ENCODE measurements around the gene UBL7. TPM values are rescaled to one million over a fixed set of nuclear protein-coding genes. Genes with fewer than 3 reads are reported as not detected.

The UBL7 gene
- total RNA-seq, 1 donor from 2014 or later = 44.6 TPM

- ATAC-seq (ENCODE audit: poor library complexity) = no peak
- intact Hi-C loops (cut with DNase I) = no loop called here
- DNase-seq = no peak
Measured at GRCh38 chr15:74444106-74445062, 16.6 kb downstream of the UBL7 start.

DNA sequence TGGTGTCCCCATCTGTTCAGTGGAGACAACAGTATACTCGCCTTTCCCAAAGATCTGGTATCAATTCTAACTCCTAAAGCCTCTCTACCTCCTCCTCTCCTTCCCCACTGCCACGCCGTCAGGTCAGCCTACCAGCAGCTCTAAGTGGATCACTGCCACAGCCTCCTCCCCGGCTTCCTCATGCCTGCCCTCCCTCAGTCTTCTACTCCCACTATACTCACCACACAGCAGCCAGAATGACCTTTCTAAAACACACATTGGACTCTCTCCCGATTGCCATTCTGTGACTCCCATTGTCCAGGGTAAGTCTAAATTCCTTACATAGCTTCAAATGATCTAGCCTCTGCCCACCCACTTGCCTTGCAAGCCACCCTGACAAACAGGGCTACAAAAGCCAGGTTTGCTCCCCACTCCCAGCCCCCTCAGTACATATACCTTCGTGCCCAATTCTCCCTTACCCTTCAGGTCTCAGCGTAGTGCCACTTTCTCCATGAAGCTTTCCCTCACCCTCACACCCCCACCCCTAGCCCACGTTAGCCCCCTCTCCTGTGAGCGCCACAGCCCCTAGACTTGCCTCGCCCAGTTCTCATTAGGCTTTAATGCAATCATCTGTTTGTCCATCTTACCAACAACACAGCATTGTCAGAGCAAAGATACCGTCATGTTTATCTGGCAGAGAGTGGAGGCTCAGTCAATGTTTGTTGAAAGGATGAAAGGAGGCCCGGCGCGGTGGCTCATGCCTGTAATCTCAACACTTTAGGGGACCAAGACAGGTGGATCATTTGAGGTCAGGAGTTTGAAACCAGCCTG is 17.7 kb downstream of the UBL7 start:
- ATAC-seq (ENCODE audit: poor library complexity) (no peak), DNase-seq (no peak)
- intact Hi-C loops (cut with DNase I) = no loop called here

- intact Hi-C loops (cut with DNase I) = no loop called here
- DNase-seq (no peak), ATAC-seq (ENCODE audit: poor library complexity) (no peak)
Measured at GRCh38 chr15:74442604-74443003, 18.4 kb downstream of the UBL7 start.

GRCh38 chr15:74442063-74442462 is 18.9 kb downstream of the UBL7 start:
- DNase-seq (no peak), ATAC-seq (ENCODE audit: poor library complexity) (no peak)
- intact Hi-C loops (cut with DNase I) = no loop called here

- DNase-seq = no peak
- intact Hi-C loops (cut with DNase I) = no loop called here
- no peak for ATAC-seq (ENCODE audit: poor library complexity)
Measured at GRCh38 chr15:74441248-74441941, 19.6 kb downstream of the UBL7 start.

- intact Hi-C loops (cut with DNase I) = loop anchor here (2.0 kb wide), 1 partner anchor 56 kb away; no protein-coding TSS in a partner anchor
- ATAC-seq (ENCODE audit: poor library complexity) (peak; percentile 70), DNase-seq (peak; percentile 82)
Measured at GRCh38 chr15:74438721-74439316, 22.1 kb downstream of the UBL7 start.

- intact Hi-C loops (cut with DNase I) = loop anchor here (2.0 kb wide), 1 partner anchor 55 kb away; no protein-coding TSS in a partner anchor
- ATAC-seq (ENCODE audit: poor library complexity) (no peak), DNase-seq (no peak)
Measured at GRCh38 chr15:74438206-74438605, 22.8 kb downstream of the UBL7 start.

DNA sequence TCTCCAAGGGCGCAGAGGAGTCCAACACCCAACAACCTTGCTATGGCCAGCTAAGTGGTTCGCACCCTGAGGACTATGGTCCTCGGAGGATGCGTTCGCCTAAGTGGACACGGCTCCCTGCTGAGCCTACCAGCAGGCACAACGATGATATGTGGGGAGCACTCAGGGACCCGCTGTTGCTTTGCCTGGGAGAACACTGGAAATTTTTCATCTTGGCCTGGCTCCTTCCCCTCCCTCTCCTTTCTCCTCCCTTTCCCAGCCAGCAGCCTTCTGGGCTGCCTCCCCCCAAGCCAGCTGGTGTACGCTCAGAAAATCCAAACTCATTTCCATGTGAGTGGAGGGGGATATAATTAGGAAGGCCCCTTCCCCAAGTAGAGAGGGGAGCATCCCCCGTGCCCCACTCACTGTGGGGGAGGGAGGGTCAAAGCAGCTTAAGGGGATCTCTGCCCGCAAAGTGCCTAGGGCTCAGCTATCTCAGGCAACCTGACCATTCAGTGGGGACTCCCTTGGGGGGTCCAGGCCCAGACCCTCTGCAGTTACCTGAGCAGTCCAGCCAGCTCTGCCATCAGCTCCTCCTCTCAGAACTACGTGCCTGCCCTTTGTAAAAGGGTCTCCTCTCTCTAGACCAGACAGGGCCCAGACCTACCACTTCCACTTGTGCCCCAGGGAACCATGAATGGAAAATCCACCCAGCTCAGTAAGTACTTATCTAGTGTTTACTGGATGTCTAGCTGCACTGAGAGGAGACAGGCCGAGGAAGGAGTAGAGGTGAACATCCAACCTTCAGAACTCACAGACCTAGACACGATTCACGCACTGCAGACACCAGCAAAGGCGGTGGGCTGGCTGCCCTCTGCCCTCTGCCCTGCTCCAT is 26.5 kb downstream of the UBL7 start:
- intact Hi-C loops (cut with DNase I) = no loop called here
- ATAC-seq (ENCODE audit: poor library complexity) (peak; percentile 13), DNase-seq (no peak)

- intact Hi-C loops (cut with DNase I) = no loop called here
- ATAC-seq (ENCODE audit: poor library complexity) (peak; percentile 96), DNase-seq (peak; percentile 90)
Measured at GRCh38 chr15:74433592-74434262, 27.2 kb downstream of the UBL7 start, which contains the start of gene SEMA7A. Gene SEMA7A, minus strand, starts transcription at chr15:74433958. Its CDS starts 40 bp downstream, at chr15:74433918.

DNA sequence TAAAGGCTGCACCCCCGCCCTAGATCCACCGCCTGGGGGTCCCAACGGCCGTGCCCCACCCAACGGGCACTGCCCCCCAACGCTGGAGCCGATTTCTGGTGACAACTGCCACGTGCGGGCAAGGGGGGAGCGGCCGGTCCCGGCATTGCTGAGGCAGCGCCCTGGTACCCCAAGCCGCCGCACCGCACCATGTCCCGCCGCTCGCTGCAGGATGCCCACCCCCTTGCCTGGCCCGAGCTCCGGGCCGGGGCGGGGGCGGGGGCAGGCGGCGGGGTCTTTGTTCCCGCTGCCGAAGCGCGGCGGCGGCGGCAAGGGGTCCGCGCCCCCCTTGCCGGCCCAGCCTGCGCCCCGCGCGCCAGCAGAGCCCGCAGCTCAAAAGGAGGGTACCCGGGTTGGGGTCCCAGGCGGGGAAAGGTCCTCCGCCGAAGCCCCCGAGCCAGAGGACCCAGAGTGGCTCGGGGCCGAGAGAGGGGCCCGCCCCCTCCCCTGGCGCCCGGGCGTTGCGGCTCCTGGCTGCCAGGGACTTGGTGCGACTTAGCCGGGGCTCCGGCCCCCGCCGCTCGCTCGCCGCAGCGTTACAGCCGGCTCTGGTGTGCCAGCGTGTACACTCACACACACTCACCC is 27.9 kb downstream of the UBL7 start:
- intact Hi-C loops (cut with DNase I) = no loop called here
- DNase-seq (no peak), ATAC-seq (ENCODE audit: poor library complexity) (no peak)

GRCh38 chr15:74432271-74432967 is 28.5 kb downstream of the UBL7 start:
- DNase-seq (no peak), ATAC-seq (ENCODE audit: poor library complexity) (no peak)
- intact Hi-C loops (cut with DNase I) = no loop called here

DNA sequence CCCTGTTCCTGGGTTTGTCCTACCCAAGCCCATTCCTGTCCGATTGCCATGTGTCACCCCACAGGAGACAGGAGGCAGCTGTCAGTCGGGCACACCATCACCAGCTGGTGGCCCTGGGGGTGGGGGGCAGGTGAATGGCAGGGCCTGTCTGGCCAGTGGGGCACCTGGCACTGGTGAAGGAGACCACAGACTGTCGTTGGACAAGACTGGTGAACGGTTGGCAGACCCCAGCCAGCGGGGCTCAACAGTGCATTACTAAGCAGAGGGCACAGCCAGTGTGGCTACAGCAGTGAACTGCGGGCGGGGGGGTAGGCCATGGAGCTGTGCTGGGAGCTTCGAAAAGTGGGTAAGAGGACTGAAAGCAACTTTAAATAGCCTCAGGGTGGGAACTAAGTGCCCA is 29.3 kb downstream of the UBL7 start:
- no peak for DNase-seq
- intact Hi-C loops (cut with DNase I) = no loop called here
- ATAC-seq (ENCODE audit: poor library complexity) = no peak

- no peak for DNase-seq
- intact Hi-C loops (cut with DNase I) = no loop called here
- ATAC-seq (ENCODE audit: poor library complexity) = no peak
Measured at GRCh38 chr15:74431116-74431515, 29.8 kb downstream of the UBL7 start.

- ATAC-seq (ENCODE audit: poor library complexity) (no peak), DNase-seq (no peak)
- intact Hi-C loops (cut with DNase I) = no loop called here
Measured at GRCh38 chr15:74430510-74430951, 30.4 kb downstream of the UBL7 start.

DNA sequence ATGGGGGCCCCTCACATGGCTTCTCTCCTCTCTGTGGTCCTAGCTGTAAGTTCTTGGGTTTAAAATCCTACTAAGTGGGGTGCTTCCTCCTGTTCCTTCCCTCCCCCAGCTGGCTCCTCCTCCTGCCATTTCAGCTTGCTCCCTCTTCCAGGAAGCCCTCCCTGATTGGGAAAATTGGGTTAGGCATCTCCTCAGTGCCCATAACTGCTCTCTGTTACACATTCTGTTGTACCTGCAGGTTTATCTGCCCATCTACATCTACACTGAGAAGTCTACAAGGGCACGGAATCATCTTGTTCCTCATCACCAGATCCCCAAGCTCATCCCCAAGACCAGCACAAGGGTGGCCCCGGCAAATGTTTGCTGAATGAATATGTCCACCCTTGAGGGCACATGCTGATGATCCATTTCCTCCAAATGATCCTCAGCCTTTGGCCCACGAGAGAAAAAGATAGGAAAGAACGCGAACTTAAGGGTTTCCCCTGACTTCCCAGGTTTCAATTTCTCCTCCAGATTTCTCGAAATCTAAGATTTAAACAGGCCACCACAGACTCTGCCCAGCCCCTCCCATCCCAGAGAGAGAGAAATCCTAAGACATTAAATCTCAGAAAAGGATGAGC is 31.1 kb downstream of the UBL7 start:
- DNase-seq = no peak
- no peak for ATAC-seq (ENCODE audit: poor library complexity)
- intact Hi-C loops (cut with DNase I) = no loop called here
